GM21576 (cell line): ENCODE data around the gene IFT74.
"Not testable (repeated sequence)": the region's sequence is repeated elsewhere in the genome, so short reads cannot be mapped to it uniquely, and the experiment has no call there.

Source experiments
- ATAC-seq: cut with Tn5 transposase; IDR thresholded peaks from one replicate; pipeline ENCODE4 v1.9.1; 2021; ENCODE audit warnings: mild to moderate bottlenecking, moderate library complexity; ENCODE audit not compliant: unreplicated experiment

Gene IFT74

DNA sequence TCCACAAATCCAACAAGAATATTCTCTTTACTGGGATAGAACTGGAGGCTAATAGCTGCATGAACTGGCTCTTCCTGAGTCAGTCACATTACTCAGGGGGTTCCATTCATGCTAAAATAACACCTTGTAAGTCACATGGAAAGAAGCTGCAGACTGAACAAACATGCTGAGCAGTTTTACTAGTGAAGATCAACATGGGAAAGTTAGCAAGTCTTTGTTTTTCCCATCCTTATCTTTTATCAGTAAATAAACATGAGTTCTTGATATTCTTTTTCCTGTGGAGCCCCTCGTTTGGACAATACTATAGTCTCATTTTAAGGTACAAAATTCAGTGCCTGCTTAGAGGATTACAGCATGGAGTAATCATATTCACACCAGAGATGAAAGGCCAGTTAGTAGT, 109.1 kb downstream of the IFT74 start:
- ATAC-seq, result no peak

DNA sequence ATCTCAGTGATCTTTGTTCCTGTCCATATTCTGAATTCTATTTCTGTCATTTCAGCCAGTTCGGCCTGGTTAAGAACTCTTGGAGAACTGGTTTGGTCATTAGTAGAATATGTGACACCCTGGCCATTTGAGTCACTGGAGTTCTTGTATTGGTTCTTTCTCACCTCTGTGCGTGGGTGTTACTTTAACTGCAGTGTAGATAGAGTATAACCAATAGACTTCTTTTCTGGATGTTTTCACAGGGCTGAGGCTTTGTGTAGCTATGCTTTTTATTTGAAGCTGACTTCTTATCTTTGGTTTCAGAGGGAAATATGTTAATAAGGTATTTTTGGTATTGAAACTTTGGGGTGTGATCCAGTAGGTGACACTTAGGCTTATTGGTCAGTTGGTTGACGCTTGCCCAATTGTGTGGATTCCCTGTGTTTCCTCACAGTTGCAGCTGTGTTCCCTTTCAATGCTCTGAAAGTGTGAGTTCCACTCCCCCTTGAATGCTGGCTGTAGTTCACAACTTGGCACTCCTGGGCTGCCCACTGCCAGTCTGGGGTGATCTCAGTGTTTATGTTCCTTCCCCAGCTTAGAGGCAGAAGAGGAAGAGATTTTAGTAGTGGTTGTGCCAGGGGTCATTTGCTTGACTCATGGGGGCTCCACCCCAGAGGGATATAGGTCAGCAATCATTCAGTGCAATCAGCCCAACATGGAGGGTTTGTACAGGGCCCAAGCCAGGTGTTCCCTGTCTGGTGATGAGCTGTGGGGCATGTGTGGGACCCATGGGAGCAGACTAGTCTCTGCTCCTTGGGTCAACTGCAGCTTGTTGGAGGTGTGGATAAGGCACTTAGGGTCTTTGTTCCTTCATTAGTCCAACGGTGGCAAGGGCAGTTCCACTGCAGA, 117.9 kb downstream of the IFT74 start:
- ATAC-seq, result no peak

DNA sequence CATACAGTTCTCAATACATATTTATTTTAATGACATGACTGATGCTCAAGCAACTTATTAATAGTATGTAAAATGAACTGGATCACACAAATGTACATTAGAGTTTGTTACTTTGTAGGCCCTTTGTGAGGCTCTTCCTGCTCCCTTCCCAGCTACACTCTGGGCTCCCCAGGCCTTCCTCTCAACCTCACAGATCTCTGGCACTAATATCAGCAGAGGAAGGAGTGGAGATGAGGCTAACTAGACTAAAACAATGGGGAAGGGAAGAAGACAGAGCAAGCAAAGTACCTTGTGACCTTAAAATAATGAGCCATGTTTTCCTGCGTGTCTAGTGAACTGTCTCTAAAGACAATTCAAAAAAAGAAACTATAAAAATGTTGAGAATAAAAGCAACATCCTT, 122.5 kb downstream of the IFT74 start:
- no peak for ATAC-seq

DNA sequence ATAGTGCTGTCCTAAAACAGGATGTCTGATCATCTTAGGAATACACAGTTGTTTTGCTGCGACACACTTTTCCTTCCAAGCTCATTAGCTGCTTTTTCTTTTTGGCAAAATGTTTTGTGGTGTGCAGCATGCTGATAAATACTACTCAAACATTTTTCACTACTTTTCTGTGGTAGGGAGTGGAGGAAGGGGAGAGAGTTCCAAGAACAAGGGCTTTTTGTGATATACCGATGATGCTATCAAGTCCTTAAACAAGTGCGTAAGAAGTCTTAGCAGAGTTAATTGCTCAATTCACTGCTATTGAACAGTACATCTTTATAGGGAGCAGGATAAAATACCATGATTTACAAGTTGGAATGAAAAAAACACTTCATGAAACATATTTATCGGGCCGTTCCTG, 129.2 kb downstream of the IFT74 start:
- ATAC-seq, result no peak

DNA sequence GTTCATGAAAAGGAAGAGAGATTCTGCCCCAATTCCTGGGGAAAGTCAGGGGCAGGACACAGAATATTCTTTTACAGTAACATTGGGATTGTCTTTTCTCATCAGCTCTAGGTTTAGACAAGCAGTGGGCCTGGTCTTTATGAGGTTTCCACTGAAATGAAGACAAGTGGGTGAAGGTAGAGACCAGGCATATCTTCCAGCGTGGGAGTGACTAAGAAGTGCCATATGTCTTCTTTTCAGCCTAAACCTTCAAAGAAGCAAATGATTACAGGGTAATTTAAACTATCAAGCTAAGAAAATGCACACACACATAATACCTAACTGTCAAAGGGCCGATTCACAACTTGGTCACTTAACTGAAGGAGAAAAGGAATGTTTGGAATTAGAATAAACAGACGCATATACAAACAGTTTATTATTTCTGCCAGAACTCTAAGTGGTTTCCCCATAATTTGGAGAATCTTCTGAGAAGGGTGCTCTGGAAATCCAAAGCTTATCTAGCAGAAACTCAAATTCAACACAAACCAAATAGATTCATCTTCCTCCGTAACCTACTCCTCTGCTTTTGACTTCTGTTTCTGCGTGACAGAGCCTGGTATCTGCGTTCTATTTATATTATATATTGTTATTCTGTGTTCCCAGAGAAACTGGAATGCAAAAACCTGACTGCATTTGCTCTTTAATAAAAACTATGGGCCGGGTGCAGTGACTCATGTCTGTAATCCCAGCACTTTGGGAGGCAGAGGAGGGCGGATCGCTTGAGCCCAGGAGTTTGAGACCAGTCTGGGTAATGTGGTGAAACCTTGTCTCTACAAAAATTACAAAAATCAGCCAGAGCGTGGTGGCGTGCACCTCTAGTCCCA, 130.8 kb downstream of the IFT74 start:
- no peak for ATAC-seq

DNA sequence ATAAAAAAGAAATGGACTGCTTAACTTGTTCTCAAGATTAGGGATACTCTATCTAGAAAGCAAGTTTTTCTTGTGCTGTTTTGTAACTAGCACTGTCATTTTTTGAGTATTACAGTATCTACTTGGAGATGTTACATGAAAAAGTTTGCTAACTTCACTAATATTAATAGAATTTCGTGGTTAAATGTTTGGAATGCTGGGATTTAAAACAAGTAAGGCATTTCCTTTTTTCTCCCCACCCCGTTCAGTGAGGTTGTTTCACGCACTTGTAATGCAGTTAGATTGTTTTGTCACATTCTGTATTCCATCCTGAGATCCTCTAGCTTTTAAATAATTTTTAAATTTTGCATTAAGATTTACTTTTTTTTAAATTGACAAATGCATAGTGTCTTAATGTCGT, 132.8 kb downstream of the IFT74 start:
- ATAC-seq, result no peak

DNA sequence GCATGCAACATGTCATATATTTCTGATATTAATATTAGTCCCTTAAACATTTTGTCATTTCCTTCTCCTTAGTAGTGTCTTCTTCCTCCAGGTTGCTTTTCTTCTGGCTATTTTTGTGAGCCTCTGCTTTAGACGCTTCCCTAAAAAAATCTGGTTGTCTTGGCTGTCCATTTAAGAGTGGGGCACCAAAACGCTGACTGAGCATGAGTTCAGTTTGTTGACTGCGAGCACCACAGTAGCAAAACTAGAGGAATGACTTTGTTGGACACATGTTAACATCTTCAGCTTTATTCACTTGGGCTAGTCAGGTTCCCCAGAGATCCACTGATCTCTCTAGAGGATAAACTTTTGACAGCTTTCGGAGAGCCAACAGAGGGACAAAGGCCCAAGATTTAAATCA, 133.5 kb downstream of the IFT74 start:
- no peak for ATAC-seq

DNA sequence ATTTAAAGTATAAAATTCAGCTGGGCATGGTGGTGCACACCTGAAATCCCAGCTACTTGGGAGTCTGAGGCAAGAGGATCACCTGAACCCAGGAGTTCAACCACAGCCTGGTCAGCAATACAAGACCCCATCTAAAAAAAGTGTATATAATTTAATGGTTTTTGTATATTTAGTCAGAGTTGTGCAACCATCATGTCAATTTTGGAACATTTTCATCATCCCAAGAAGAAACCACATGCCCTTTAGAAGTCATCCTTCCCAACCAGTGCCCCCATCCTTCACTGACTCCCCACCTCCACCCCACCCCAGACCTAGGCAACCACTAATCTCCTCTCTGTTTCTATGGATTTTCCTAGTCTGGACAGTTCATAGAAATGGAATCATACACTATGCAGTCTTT, 134.0 kb downstream of the IFT74 start:
- no peak for ATAC-seq

DNA sequence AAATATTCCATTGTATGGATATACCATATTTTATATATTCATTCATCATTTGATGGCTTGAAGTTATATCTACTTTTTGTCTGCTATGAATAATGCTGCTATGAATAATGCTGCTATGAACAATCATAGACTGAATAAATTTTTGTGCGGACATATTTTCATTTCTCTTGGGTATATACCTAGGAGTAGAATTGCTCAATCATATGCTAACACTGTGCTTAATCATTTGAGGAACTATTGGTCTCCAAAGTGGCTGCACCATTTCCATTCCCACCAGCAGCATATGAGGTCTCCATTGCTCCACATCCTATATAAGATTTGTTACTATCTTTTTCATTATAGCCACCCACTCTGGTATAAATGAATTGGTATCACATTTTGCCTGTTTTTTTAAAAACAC, 134.5 kb downstream of the IFT74 start:
- no peak for ATAC-seq

DNA sequence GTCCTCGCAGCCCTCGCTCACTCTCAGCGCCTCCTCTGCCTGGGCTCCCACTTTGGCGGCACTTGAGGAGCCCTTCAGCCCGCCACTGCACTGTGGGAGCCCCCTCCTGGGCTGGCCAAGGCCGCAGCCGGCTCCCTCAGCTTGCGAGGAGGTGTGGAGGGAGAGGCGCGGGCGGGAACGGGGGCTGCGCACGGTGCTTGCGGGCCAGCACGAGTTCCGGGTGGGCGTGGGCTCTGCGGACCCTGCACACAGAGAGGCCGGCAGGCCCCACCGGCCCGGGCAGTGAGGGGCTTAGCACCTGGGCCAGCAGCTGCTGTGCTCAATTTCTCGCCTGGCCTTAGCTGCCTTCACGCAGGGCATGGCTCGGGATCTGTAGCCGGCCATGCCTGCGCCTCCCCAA, 136.3 kb downstream of the IFT74 start:
- ATAC-seq, result not testable (repeated sequence)

DNA sequence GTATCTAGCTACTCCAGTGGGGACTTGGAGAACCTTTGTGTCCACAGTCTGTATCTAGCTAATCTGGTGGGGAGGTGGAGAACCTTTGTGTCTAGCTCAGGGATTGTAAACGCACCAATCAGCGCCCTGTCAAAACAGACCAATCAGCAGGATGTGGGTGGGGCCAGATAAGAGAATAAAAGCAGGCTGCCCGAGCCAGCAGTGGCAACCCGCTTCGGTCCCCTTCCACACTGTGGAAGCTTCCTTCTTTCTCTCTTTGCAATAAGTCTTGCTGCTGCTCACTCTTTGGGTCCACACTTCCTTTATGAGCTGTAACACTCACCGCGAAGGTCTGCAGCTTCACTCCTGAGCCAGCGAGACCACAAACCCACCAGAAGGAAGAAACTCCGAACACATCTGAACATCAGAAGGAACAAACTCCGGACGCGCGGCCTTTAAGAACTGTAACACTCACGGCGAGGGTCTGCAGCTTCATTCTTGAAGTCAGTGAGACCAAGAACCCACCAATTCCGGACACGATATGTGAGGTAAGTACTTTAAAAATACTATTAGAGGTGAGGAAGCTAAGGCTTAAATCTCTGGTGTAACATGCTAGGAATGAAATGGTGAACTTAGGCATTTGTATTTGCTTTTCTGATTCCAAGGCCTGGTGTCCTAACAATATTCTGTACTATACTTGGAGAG, 137.3 kb downstream of the IFT74 start:
- ATAC-seq, result not testable (repeated sequence)

DNA sequence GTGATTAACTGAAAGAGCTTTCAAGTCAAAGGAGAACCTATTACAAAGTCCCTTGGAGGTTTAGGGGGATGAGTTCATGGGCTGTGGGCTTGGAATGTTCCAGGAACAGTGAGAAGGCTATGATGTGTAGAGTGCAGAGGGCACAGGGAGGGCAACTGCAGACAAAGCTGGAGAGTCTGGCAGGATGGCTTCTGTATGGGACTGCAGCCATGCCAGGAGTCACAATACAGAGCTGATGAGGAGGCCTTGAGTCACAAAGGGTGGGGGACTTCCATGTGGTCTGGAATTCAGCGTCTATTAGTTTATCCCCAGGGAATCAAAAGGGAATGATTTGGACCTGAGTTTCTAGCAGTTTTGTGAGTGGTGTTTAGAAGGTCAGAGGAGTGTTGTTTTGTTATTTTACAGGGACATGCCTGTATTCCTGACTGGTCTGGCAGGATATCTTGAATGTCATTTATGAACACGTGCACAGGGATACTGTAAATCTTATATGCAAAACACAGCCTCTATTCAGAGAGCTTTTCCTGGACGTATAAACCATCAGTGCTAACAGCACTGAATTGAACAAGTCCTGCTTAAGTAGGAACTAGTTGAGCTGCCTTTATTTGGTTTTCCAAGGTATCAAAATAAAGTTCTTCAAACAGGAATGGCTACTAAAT, 138.6 kb downstream of the IFT74 start:
- no peak for ATAC-seq

DNA sequence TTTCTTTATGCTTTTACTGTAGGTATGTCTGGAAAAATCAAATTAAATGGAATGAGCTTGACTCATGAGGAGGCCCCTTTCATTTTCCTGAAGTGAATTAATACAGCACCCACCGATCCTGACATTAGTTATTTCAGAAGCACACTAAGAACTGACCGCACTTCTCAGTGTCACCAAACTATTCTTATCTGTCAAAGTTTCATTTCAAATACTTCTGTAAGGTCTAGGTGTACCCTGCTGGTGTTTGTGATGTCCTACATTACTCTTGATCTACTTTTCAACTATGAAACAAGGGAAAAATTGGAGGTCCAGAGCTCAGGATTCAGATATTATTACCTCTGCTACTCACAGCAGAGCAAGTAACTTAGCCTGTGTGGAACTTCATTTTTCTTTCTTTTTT, 151.0 kb downstream of the IFT74 start:
- no peak for ATAC-seq

DNA sequence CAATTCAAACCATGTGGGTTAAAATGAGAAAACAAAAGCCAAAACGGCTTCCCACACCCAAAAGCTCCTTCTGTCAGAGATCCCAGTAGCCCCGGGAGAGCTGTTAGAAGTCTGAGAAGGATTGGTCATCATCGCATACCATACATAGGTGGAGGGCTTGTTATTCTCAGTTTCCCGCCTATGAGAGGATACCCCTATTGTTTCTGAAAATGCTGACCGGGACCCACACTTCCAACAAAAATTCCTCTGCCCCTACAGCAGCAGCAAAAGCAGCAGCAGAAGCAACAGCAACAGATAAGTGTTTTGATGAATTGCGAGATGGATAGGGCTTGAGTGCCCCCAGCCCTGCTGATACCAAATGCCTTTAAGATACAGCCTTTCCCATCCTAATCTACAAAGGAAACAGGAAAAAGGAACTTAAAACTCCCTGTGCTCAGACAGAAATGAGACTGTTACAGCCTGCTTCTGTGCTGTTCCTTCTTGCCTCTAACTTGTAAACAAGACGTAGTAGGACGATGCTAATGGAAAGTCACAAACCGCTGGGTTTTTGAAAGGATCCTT, 152.8 kb downstream of the IFT74 start, which contains the start of gene TEK:
TEK (plus strand) TSS at position 245 of the 561 bp plus-strand sequence. CDS start 366 bp downstream, outside the sequence.
- ATAC-seq, result no peak

DNA sequence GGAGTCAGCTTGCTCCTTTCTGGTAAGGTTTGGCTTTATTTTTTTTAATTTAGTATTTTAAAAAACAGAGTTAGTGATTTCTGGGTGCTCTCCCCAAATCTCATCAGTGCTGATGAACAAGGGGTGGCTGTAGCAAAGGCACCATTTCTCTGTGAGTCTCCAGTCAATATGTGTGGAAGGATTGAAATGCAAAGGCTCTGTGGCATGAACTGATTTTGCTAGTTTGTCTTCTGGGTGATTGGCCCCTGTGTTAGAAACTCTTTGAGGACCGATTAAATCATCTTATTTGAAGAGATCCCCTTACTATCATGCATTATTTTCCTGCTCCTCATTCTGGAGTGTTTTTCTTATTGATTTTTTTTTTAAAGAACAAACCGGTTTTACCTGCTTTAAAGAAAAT, 153.4 kb downstream of the IFT74 start:
- no peak for ATAC-seq

DNA sequence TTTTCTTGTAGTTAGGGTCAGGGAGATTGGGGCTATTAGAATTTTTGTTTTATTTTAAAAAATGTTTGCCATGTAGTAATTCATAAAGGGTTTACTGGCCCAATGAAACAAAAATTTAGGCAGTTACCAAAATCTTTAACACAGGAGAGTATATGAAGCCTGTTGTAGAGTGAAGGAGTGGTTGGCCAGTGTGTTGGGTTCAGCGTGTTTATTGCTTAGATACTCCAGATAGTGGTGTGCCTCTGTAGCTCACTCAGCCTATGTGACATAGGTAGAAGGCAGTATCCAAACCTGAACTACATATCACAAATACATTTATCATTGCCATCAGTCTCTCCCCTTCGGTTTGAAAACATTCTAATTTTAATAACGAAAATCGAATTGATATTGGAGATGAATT, 154.0 kb downstream of the IFT74 start:
- ATAC-seq, result no peak

DNA sequence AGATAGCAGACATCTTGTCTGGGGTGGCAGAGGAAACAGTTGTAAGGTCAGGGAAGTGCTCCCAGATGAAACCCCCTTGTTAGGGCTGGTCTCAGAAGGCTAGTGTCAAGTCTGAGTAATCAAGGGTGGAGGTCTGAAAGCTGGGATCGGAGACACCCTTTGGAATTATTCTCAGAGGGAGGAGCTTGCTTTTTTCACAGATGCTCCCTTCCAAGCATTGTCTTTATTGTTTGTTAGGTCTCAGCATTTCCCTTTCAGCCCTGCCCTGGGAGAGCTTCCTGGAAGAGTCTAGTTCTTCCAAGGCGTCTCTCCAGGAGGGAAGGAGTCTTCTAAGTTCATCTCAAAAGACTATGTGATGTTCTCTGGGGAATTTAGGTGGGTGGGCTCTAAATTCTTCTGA, 156.0 kb downstream of the IFT74 start:
- no peak for ATAC-seq
